ENCODE measurements around the gene DSCAML1. TPM values are rescaled to one million over a fixed set of nuclear protein-coding genes. Genes with fewer than 3 reads are reported as not detected.

The DSCAML1 gene
- polyA plus RNA-seq, 2 donors: 0.04 TPM

GRCh38 chr11:117415358-117415896, 381.6 kb downstream of the DSCAML1 start:
- Histone ChIP-seq H3K9me3 (ENCODE audit: control insufficient read depth in 2 of 2, insufficient read depth in 1 of 2, low read depth in 1 of 2, low read length in 1 of 2) (no peaks in the 10 kb centered on the region), H3K36me3 (ENCODE audit: control insufficient read depth in 2 of 2, insufficient read depth in 2 of 2, low read length in 1 of 2) (peaks cover 7% of the 10 kb centered on the region in 2 donors), H3K4me3 (ENCODE audit: low read depth in 1 of 2, low read length in 2 of 2) (no peak overlapping the region), H3K4me1 (ENCODE audit: control insufficient read depth in 2 of 2, insufficient read depth in 2 of 2, low read length in 1 of 2) (no peaks in the 10 kb centered on the region), H3K27me3 (ENCODE audit: control insufficient read depth in 1 of 2, insufficient read depth in 2 of 2, low read length in 2 of 2) (no peaks in the 10 kb centered on the region), H3K27ac (ENCODE audit: low read depth in 2 of 2, low read length in 1 of 2) (no peak overlapping the region)
- WGBS, 2 donors: 67 to 78% methylated on average over 8 of the region's 8 CpGs

GRCh38 chr11:117414724-117415123, 382.3 kb downstream of the DSCAML1 start:
- Histone ChIP-seq H3K4me3 (ENCODE audit: low read depth in 1 of 2, low read length in 2 of 2) (no peak overlapping the region), H3K4me1 (ENCODE audit: control insufficient read depth in 2 of 2, insufficient read depth in 2 of 2, low read length in 1 of 2) (no peaks in the 10 kb centered on the region), H3K9me3 (ENCODE audit: control insufficient read depth in 2 of 2, insufficient read depth in 1 of 2, low read depth in 1 of 2, low read length in 1 of 2) (no peaks in the 10 kb centered on the region), H3K27ac (ENCODE audit: low read depth in 2 of 2, low read length in 1 of 2) (no peak overlapping the region), H3K27me3 (ENCODE audit: control insufficient read depth in 1 of 2, insufficient read depth in 2 of 2, low read length in 2 of 2) (no peaks in the 10 kb centered on the region), H3K36me3 (ENCODE audit: control insufficient read depth in 2 of 2, insufficient read depth in 2 of 2, low read length in 1 of 2) (peaks cover 7 to 8% of the 10 kb centered on the region in 2 donors)
- WGBS, 2 donors: 93 to 95% methylated on average over 6 of the region's 6 CpGs

- no peak overlapping the region for H3K27ac ChIP-seq (ENCODE audit: low read depth in 2 of 2, low read length in 1 of 2)
Measured at GRCh38 chr11:117413616-117414015, 383.4 kb downstream of the DSCAML1 start.

GRCh38 chr11:117412653-117413275, 384.3 kb downstream of the DSCAML1 start:
- Histone ChIP-seq H3K27ac (ENCODE audit: low read depth in 2 of 2, low read length in 1 of 2) (no peak overlapping the region), H3K27me3 (ENCODE audit: control insufficient read depth in 1 of 2, insufficient read depth in 2 of 2, low read length in 2 of 2) (no peaks in the 10 kb centered on the region), H3K4me1 (ENCODE audit: control insufficient read depth in 2 of 2, insufficient read depth in 2 of 2, low read length in 1 of 2) (no peaks in the 10 kb centered on the region), H3K36me3 (ENCODE audit: control insufficient read depth in 2 of 2, insufficient read depth in 2 of 2, low read length in 1 of 2) (peaks cover 20 to 22% of the 10 kb centered on the region in 2 donors), H3K4me3 (ENCODE audit: low read depth in 1 of 2, low read length in 2 of 2) (no peak overlapping the region), H3K9me3 (ENCODE audit: control insufficient read depth in 2 of 2, insufficient read depth in 1 of 2, low read depth in 1 of 2, low read length in 1 of 2) (no peaks in the 10 kb centered on the region)
- WGBS, 2 donors: 87 to 95% methylated on average over 8 of the region's 8 CpGs

More at GRCh38 chr11:117413616-117414015, 383.4 kb downstream of the DSCAML1 start:
- no peaks in the 10 kb centered on the region for H3K4me1 ChIP-seq (ENCODE audit: control insufficient read depth in 2 of 2, insufficient read depth in 2 of 2, low read length in 1 of 2)
- H3K27me3 ChIP-seq (ENCODE audit: control insufficient read depth in 1 of 2, insufficient read depth in 2 of 2, low read length in 2 of 2): no peaks in the 10 kb centered on the region
- no peaks in the 10 kb centered on the region for H3K9me3 ChIP-seq (ENCODE audit: control insufficient read depth in 2 of 2, insufficient read depth in 1 of 2, low read depth in 1 of 2, low read length in 1 of 2)
- H3K36me3 ChIP-seq (ENCODE audit: control insufficient read depth in 2 of 2, insufficient read depth in 2 of 2, low read length in 1 of 2): peaks cover 13 to 19% of the 10 kb centered on the region in 2 donors
- 95 to 98% methylated on average over 7 of the region's 7 CpGs for WGBS, 2 donors
- H3K4me3 ChIP-seq (ENCODE audit: low read depth in 1 of 2, low read length in 2 of 2): no peak overlapping the region

- Histone ChIP-seq H3K9me3 (ENCODE audit: control insufficient read depth in 2 of 2, insufficient read depth in 1 of 2, low read depth in 1 of 2, low read length in 1 of 2) (no peaks in the 10 kb centered on the region), H3K36me3 (ENCODE audit: control insufficient read depth in 2 of 2, insufficient read depth in 2 of 2, low read length in 1 of 2) (peaks cover 21 to 22% of the 10 kb centered on the region in 2 donors)
- WGBS, 2 donors: 87 to 96% methylated on average over 10 of the region's 10 CpGs
Measured at GRCh38 chr11:117412176-117412575, 384.8 kb downstream of the DSCAML1 start.

GRCh38 chr11:117411736-117412135, 385.3 kb downstream of the DSCAML1 start:
- no peak overlapping the region for H3K27ac ChIP-seq (ENCODE audit: low read depth in 2 of 2, low read length in 1 of 2)
- no peaks in the 10 kb centered on the region for H3K4me1 ChIP-seq (ENCODE audit: control insufficient read depth in 2 of 2, insufficient read depth in 2 of 2, low read length in 1 of 2)
- no peaks in the 10 kb centered on the region for H3K27me3 ChIP-seq (ENCODE audit: control insufficient read depth in 1 of 2, insufficient read depth in 2 of 2, low read length in 2 of 2)
- H3K36me3 ChIP-seq (ENCODE audit: control insufficient read depth in 2 of 2, insufficient read depth in 2 of 2, low read length in 1 of 2): peaks cover 21 to 22% of the 10 kb centered on the region in 2 donors
- no peaks in the 10 kb centered on the region for H3K9me3 ChIP-seq (ENCODE audit: control insufficient read depth in 2 of 2, insufficient read depth in 1 of 2, low read depth in 1 of 2, low read length in 1 of 2)
- 89 to 90% methylated on average over 9 to 10 of the region's 10 CpGs for WGBS, 2 donors
- H3K4me3 ChIP-seq (ENCODE audit: low read depth in 1 of 2, low read length in 2 of 2): no peak overlapping the region

More at GRCh38 chr11:117412176-117412575, 384.8 kb downstream of the DSCAML1 start:
- H3K27ac ChIP-seq (ENCODE audit: low read depth in 2 of 2, low read length in 1 of 2): no peak overlapping the region
- no peak overlapping the region for H3K4me3 ChIP-seq (ENCODE audit: low read depth in 1 of 2, low read length in 2 of 2)
- H3K27me3 ChIP-seq (ENCODE audit: control insufficient read depth in 1 of 2, insufficient read depth in 2 of 2, low read length in 2 of 2): no peaks in the 10 kb centered on the region
- no peaks in the 10 kb centered on the region for H3K4me1 ChIP-seq (ENCODE audit: control insufficient read depth in 2 of 2, insufficient read depth in 2 of 2, low read length in 1 of 2)

GRCh38 chr11:117410861-117411710, 385.9 kb downstream of the DSCAML1 start:
- no peak overlapping the region for H3K4me3 ChIP-seq (ENCODE audit: low read depth in 1 of 2, low read length in 2 of 2)
- no peaks in the 10 kb centered on the region for H3K9me3 ChIP-seq (ENCODE audit: control insufficient read depth in 2 of 2, insufficient read depth in 1 of 2, low read depth in 1 of 2, low read length in 1 of 2)
- 82 to 87% methylated on average over 14 of the region's 14 CpGs for WGBS, 2 donors
- H3K27ac ChIP-seq (ENCODE audit: low read depth in 2 of 2, low read length in 1 of 2): no peak overlapping the region
- H3K27me3 ChIP-seq (ENCODE audit: control insufficient read depth in 1 of 2, insufficient read depth in 2 of 2, low read length in 2 of 2): no peaks in the 10 kb centered on the region
- H3K4me1 ChIP-seq (ENCODE audit: control insufficient read depth in 2 of 2, insufficient read depth in 2 of 2, low read length in 1 of 2): no peaks in the 10 kb centered on the region
- H3K36me3 ChIP-seq (ENCODE audit: control insufficient read depth in 2 of 2, insufficient read depth in 2 of 2, low read length in 1 of 2): peaks cover 21 to 22% of the 10 kb centered on the region in 2 donors

GRCh38 chr11:117410238-117410637, 386.8 kb downstream of the DSCAML1 start:
- H3K27ac ChIP-seq (ENCODE audit: low read depth in 2 of 2, low read length in 1 of 2): no peak overlapping the region
- WGBS, 2 donors: 96 to 98% methylated on average over 1 of the region's 1 CpG
- H3K27me3 ChIP-seq (ENCODE audit: control insufficient read depth in 1 of 2, insufficient read depth in 2 of 2, low read length in 2 of 2): no peaks in the 10 kb centered on the region
- no peak overlapping the region for H3K4me3 ChIP-seq (ENCODE audit: low read depth in 1 of 2, low read length in 2 of 2)
- H3K4me1 ChIP-seq (ENCODE audit: control insufficient read depth in 2 of 2, insufficient read depth in 2 of 2, low read length in 1 of 2): no peaks in the 10 kb centered on the region
- H3K36me3 ChIP-seq (ENCODE audit: control insufficient read depth in 2 of 2, insufficient read depth in 2 of 2, low read length in 1 of 2): peaks cover 22 to 23% of the 10 kb centered on the region in 2 donors
- H3K9me3 ChIP-seq (ENCODE audit: control insufficient read depth in 2 of 2, insufficient read depth in 1 of 2, low read depth in 1 of 2, low read length in 1 of 2): no peaks in the 10 kb centered on the region

GRCh38 chr11:117409511-117409910, 387.5 kb downstream of the DSCAML1 start:
- no peak overlapping the region for H3K4me3 ChIP-seq (ENCODE audit: low read depth in 1 of 2, low read length in 2 of 2)
- H3K36me3 ChIP-seq (ENCODE audit: control insufficient read depth in 2 of 2, insufficient read depth in 2 of 2, low read length in 1 of 2): peaks cover 26 to 28% of the 10 kb centered on the region in 2 donors
- no peaks in the 10 kb centered on the region for H3K4me1 ChIP-seq (ENCODE audit: control insufficient read depth in 2 of 2, insufficient read depth in 2 of 2, low read length in 1 of 2)
- WGBS, 2 donors: 96 to 97% methylated on average over 12 of the region's 12 CpGs
- H3K27ac ChIP-seq (ENCODE audit: low read depth in 2 of 2, low read length in 1 of 2): no peak overlapping the region
- H3K9me3 ChIP-seq (ENCODE audit: control insufficient read depth in 2 of 2, insufficient read depth in 1 of 2, low read depth in 1 of 2, low read length in 1 of 2): no peaks in the 10 kb centered on the region
- no peaks in the 10 kb centered on the region for H3K27me3 ChIP-seq (ENCODE audit: control insufficient read depth in 1 of 2, insufficient read depth in 2 of 2, low read length in 2 of 2)

Data from esophagus (tissue), 2 donors.